ENCODE measurements around the gene INPP5B.
"Not testable (repeated sequence)": the region's sequence is repeated elsewhere in the genome, so short reads cannot be mapped to it uniquely, and the experiment has no call there.

- not testable (repeated sequence) for TF ChIP-seq POLR2A, CTCF, POLR2AphosphoS5 (IDR thresholded peaks at IDR 0.05)
Observed at GRCh38 chr1:37903921-37904320, 42.9 kb downstream of the INPP5B start.
